Pons (tissue), 1 donor: Measurements from ENCODE around the gene FXYD1.

Experiments used
- DNase-seq: peaks from one replicate; pipeline ENCODE4 v3.0.0-alpha.2; 2016; ENCODE audit warnings: low spot score

FXYD1 gene

GRCh38 chr19:35162471-35163326 lies 24.1 kb downstream of the FXYD1 start:
- DNase-seq = no peak

DNA sequence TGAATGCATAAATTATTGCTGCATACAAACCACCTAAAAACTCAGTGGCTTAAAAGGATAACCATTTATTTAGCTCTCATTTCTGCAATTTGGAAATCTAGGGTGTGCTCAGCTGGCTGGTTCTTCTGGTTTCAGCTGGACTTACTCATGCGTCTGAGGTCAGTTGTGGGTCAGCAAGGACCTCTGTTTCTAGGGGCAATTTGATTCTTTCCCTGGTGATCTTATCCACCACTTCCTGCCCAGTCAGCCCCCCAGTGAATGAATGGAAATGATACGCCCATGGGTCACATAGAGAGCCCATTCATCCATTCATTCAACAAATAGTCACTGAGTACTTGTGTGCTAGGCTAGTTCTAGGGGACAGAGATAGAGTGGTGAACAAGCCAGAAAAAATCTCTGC lies 25.8 kb downstream of the FXYD1 start:
- no peak for DNase-seq

DNA sequence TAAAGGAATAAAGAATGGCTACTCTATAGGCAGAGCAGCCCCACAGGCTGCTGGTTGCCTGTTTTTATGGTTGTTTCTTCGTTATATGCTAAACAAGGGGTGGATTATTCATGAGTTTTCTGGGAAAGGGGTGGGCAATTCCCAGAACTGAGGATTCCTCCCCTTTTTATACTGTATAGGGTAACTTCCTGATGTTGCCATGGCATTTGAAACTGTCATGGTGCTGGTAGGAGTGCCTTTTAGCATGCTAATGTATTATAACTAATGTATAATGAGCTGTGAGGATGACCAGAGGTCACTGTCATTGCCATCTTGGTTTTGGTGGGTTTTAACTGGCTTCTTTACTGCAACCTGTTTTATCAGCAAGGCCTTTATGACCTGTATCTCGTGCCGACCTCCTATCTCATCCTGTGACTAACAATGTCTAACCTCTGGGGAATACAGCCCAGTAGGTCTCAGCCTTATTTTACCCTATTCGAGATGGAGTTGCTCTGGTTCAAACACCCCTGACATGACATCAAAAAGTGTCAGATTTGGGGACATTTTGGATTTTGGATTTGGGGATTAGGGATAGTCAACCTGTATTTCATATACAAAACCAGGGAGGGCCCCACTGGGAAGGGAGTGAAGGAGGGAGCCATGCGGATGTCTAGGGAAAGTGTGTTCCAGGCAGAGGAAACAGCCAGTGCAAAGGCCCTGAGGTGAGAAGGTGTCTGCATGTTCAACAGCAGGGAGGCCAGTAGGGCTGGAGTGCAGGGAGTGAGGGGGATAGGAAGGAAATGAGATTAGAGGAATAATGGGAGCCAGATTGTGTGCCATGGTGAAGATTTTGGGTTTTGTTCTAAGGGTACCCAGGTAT lies 26.8 kb downstream of the FXYD1 start:
- no peak for DNase-seq

DNA sequence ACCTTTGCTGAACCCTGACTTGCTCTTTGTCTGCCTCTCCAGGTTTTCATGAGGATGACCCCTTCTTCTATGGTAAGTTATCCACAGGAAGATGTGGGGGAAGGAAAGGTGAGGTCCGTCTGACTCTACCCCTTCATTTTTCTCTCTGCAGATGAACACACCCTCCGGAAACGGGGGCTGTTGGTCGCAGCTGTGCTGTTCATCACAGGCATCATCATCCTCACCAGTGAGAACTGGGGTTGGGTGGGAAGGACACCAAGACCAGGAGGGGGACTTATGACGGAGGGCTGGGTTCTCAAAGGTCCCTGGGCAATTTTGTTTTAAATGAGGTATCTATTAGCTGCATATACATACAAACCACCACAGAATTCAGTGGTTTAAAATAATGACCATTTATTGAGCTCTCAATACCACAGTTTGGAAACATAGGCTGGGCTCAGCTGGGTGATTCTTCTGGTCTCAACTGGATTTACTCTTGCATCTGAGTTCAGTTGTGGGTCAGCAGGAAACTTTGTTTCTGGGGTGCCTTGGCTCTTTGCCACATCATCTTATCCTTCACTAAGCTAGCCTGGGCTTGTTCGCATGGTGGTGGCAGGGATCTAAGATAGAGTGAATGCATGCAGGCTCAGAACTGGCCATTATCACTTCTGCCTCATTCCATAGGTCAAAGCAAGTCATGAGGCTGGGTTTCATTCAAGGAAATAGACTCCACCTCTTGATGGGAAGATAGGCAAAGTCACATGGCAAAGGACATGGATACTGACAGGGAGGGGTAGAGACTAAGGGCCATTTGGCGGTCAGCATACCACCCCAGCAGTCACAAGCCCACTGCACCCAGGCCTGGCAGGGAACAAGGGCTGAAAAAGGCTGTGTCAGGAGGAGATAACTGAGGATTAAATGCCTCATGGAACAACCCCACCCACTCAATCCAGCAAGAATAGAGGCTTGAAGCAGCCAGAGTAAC lies 27.8 kb downstream of the FXYD1 start:
- DNase-seq = no peak

GRCh38 chr19:35167251-35168119 lies 28.9 kb downstream of the FXYD1 start:
- DNase-seq = peak; percentile 67

DNA sequence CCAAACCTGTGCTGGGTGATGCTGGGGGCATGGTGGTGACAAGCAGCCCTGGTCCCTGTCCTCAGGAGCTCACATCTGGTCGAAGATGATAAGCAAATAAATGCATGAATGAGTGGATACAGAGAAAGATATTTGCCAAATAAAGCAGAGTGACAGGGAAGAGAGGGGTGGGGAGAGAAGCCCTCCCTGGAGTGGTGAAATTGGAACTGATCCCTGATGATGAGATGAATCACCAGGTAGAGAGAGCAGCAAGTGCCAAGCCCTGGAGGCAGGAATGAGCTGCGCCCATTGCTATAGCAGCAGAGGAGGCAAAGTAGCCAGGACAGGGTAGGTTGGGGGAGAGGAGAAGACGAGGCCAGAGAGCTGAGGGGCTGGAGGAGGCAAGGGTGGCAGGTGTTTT lies 29.6 kb downstream of the FXYD1 start:
- DNase-seq = no peak

DNA sequence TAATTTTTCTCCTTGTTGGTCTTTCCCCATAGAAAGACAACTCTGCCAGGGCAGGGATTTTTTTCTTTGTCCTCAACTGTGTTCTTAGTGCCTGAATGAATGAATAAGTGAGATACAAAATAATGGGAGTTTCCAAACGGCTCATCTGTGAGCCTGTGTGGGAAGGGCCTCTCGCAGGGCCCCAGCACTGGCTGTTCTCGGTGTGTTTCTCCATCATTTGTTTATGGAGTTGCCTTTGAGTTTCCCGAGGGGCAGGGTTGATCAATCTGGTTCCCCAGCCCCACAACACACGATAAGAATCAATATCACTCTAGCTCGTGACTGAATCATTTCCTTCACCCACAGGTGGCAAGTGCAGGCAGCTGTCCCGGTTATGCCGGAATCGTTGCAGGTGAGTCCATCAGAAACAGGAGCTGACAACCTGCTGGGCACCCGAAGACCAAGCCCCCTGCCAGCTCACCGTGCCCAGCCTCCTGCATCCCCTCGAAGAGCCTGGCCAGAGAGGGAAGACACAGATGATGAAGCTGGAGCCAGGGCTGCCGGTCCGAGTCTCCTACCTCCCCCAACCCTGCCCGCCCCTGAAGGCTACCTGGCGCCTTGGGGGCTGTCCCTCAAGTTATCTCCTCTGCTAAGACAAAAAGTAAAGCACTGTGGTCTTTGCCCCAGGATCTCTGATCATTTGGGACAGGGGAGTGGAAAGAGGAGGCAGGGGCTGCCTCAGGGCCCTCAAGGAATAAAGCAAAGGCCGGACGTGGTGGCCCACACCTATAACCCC lies 30.8 kb downstream of the FXYD1 start:
- no peak for DNase-seq

GRCh38 chr19:35170359-35171061 lies 31.9 kb downstream of the FXYD1 start:
- DNase-seq = peak; percentile 27

DNA sequence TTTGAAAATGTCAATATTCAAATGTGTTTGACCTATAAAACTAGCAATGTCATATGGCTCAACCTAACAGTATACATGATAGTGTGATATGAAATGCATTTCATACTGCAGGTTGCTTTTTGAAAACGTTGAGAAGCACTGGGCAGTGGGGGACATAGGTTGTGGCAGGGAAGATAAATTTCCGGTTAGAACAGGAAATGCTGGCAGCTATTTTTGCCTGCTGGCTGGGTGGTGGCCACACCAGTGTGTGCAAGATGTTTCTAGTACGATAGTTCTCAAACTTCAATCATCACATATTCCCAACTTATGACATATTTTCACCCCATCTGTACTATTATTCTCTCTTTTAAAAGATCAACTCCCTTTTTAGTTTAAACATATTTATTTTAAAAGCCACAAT lies 33.1 kb downstream of the FXYD1 start:
- DNase-seq = no peak

- no peak for DNase-seq
Observed at GRCh38 chr19:35174226-35174625, 35.6 kb downstream of the FXYD1 start.

- DNase-seq = no peak
Observed at GRCh38 chr19:35176181-35176570, 37.6 kb downstream of the FXYD1 start.

- DNase-seq = no peak
Observed at GRCh38 chr19:35177377-35178274, 39.0 kb downstream of the FXYD1 start.

GRCh38 chr19:35178701-35179100 lies 40.1 kb downstream of the FXYD1 start:
- DNase-seq = no peak

DNA sequence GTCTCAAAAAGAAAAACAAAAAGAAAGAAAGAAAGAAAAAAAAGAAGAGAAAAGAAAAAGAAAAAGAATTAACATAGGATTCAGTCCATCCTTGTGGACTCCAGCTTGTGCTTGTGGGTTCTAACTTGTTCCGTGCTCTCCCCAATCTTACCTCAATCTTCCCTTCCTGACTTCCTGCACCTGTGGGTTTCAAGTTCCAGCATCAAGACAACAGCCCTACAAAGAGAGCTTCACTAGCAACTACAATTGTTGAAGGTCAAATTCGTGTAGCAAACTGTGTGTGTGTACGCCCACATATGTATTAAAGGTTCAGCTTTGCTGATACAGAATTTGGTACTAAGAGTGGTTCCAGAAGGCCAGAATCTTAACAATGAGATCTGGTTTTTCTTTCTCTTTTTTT lies 41.2 kb downstream of the FXYD1 start:
- DNase-seq = no peak

- no peak for DNase-seq
Observed at GRCh38 chr19:35181387-35181786, 42.8 kb downstream of the FXYD1 start.

DNA sequence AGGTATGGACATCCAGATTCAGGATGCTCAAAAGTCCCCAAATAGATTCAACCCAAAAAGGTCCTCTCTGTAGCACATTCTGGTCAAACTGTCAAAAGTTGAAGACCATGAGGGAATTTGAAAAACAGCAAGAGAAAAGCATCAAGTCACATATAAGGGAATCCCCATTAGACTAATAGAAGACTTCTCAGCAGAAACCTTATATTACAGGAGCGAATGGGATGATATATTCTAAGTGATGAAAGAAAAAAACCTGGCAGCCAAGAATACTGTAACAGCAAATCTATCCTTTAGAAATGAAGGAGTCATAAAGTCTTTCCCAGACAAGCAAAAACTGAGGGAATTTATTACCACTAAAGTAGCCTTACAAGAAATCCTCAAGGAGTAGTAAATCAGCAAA lies 45.6 kb downstream of the FXYD1 start:
- no peak for DNase-seq

DNA sequence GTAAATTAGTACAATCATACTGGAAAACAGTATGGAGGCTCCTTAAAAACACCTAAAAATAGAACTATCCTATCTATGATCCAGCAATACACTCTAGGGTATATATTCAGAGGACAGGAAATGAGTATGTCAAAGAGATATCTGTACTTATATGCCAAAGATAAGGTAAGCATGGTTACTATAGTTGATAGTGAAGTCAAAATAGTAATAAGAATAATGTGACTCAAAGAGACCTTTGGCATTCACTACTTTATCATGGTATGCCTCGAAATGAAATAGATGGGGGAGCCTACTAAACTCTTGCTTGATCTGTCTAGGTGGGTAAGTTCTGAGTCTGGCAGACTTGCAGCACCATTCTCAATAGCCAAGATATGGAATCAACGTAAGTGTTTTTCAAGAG lies 46.3 kb downstream of the FXYD1 start:
- no peak for DNase-seq
